ENCODE measurements around the gene PSPC1. TPM values are rescaled to one million over a fixed set of nuclear protein-coding genes. Genes with fewer than 3 reads are reported as not detected.

PSPC1 gene
- polyA plus RNA-seq, 1 donor (not counting 4 experiments of a cell fraction or from before 2014, with no cell fraction given): 38.0 TPM

GRCh38 chr13:19725320-19725719 lies 57.4 kb downstream of the PSPC1 start:
- peaks cover 8% of the 10 kb centered on the region for H3K79me2 ChIP-seq (ENCODE audit: control insufficient read depth, insufficient read depth, low read length)
- no peak overlapping the region for H3K27ac ChIP-seq (ENCODE audit: control insufficient read depth, insufficient read depth, low read length)
- H4K20me1 ChIP-seq (ENCODE audit: control insufficient read depth, extremely low read depth, insufficient read depth, low read length): no peaks in the 10 kb centered on the region
- no peak for TF ChIP-seq EZH2 (IDR thresholded peaks at IDR 0.05; ENCODE audit: low read length)
- TF ChIP-seq, protein P1, sequence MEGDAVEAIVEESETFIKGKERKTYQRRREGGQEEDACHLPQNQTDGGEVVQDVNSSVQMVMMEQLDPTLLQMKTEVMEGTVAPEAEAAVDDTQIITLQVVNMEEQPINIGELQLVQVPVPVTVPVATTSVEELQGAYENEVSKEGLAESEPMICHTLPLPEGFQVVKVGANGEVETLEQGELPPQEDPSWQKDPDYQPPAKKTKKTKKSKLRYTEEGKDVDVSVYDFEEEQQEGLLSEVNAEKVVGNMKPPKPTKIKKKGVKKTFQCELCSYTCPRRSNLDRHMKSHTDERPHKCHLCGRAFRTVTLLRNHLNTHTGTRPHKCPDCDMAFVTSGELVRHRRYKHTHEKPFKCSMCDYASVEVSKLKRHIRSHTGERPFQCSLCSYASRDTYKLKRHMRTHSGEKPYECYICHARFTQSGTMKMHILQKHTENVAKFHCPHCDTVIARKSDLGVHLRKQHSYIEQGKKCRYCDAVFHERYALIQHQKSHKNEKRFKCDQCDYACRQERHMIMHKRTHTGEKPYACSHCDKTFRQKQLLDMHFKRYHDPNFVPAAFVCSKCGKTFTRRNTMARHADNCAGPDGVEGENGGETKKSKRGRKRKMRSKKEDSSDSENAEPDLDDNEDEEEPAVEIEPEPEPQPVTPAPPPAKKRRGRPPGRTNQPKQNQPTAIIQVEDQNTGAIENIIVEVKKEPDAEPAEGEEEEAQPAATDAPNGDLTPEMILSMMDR (optimal IDR thresholded peaks at IDR 0.05 in 1 of 3, IDR thresholded peaks at IDR 0.05 in 1 of 3, conservative IDR thresholded peaks at IDR 0.05 in 1 of 3; ENCODE audit: extremely low read depth in 1 of 3, insufficient read depth in 2 of 3, low read length in 3 of 3): no peak
- peaks cover 5 to 6% of the 10 kb centered on the region in 2 experiments for H3K36me3 ChIP-seq (ENCODE audit: control insufficient read depth in 2 of 2, extremely low read depth in 1 of 2, insufficient read depth in 2 of 2, low read length in 2 of 2)
- no peaks in the 10 kb centered on the region for H3K9me1 ChIP-seq (ENCODE audit: control insufficient read depth, extremely low read depth, insufficient read depth, low read length)
- no peak overlapping the region for H3K4me2 ChIP-seq (ENCODE audit: control insufficient read depth, extremely low read depth, insufficient read depth, low read depth, low read length)
- no peak overlapping the region for H3K9ac ChIP-seq (ENCODE audit: control insufficient read depth, extremely low read depth, insufficient read depth, low read length)
- no peaks in the 10 kb centered on the region for H3K9me3 ChIP-seq (ENCODE audit: control insufficient read depth, low read depth, low read length)
- no peak for DNase-seq (ENCODE audit: low read depth, low spot score)
- no peak for FAIRE-seq
- no peaks in the 10 kb centered on the region for H3K27me3 ChIP-seq (ENCODE audit: control insufficient read depth, extremely low read depth, insufficient read depth, low read length)
- no peaks in the 10 kb centered on the region for H3K4me1 ChIP-seq (ENCODE audit: control insufficient read depth, extremely low read depth, insufficient read depth, low read length)
- H2AFZ ChIP-seq (ENCODE audit: control insufficient read depth, low read length): no peak overlapping the region
- dilution Hi-C loops (cut with MboI; ENCODE audit: extremely low pct_ligation_motif_present, low sequenced_read_pairs): no loop called here
- no peak overlapping the region for H3K4me3 ChIP-seq (ENCODE audit: control insufficient read depth in 2 of 3, extremely low read depth in 1 of 3, insufficient read depth in 2 of 3, low read depth in 1 of 3, low read length in 3 of 3)

DNA sequence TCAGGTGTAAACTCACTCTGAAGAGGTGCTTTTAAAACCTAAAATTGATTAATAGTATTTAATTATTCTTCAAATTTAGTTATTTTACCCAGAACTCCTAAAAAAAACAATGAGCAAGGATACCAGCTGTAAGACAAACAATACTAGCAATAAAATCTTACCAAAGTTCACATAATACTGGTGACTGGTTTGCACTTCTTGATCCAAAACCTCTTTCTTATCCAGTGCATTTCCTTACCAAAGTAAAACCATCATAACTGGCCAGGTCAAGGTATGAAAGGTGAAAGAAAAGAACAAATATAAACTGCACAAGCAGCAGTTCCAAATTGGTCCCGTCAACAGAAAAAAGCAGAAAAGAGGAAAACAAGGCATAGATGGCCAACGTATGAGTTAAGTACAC lies 62.7 kb downstream of the PSPC1 start:
- dilution Hi-C loops (cut with MboI; ENCODE audit: extremely low pct_ligation_motif_present, low sequenced_read_pairs): no loop called here
- peaks cover 4% of the 10 kb centered on the region for H3K79me2 ChIP-seq (ENCODE audit: control insufficient read depth, insufficient read depth, low read length)
- no peaks in the 10 kb centered on the region for H3K9me3 ChIP-seq (ENCODE audit: control insufficient read depth, low read depth, low read length)
- no peak overlapping the region for H3K27ac ChIP-seq (ENCODE audit: control insufficient read depth, insufficient read depth, low read length)
- H3K27me3 ChIP-seq (ENCODE audit: control insufficient read depth, extremely low read depth, insufficient read depth, low read length): no peaks in the 10 kb centered on the region
- no peak overlapping the region for H2AFZ ChIP-seq (ENCODE audit: control insufficient read depth, low read length)
- H3K36me3 ChIP-seq (ENCODE audit: control insufficient read depth in 2 of 2, extremely low read depth in 1 of 2, insufficient read depth in 2 of 2, low read length in 2 of 2): no peaks in the 10 kb centered on the region
- no peak overlapping the region for H3K4me3 ChIP-seq (ENCODE audit: control insufficient read depth in 2 of 3, extremely low read depth in 1 of 3, insufficient read depth in 2 of 3, low read depth in 1 of 3, low read length in 3 of 3)
- no peaks in the 10 kb centered on the region for H3K4me1 ChIP-seq (ENCODE audit: control insufficient read depth, extremely low read depth, insufficient read depth, low read length)
- no peak overlapping the region for H3K9ac ChIP-seq (ENCODE audit: control insufficient read depth, extremely low read depth, insufficient read depth, low read length)
- DNase-seq (ENCODE audit: low read depth, low spot score) (no peak), FAIRE-seq (peak; percentile 9)
- no peak overlapping the region for H3K4me2 ChIP-seq (ENCODE audit: control insufficient read depth, extremely low read depth, insufficient read depth, low read depth, low read length)
- no peaks in the 10 kb centered on the region for H3K9me1 ChIP-seq (ENCODE audit: control insufficient read depth, extremely low read depth, insufficient read depth, low read length)
- TF ChIP-seq, protein P1 (optimal IDR thresholded peaks at IDR 0.05 in 1 of 3, IDR thresholded peaks at IDR 0.05 in 1 of 3, conservative IDR thresholded peaks at IDR 0.05 in 1 of 3; ENCODE audit: extremely low read depth in 1 of 3, insufficient read depth in 2 of 3, low read length in 3 of 3): no peak
- no peak for TF ChIP-seq EZH2 (IDR thresholded peaks at IDR 0.05; ENCODE audit: low read length)
- no peaks in the 10 kb centered on the region for H4K20me1 ChIP-seq (ENCODE audit: control insufficient read depth, extremely low read depth, insufficient read depth, low read length)

Measured in keratinocyte (primary cell).